Adipocyte (in vitro differentiated cells): Measurements from ENCODE around the gene OR2F1.

ENCODE experiments used
- DNase-seq: peaks from one replicate; pipeline ENCODE4 v3.0.0-alpha.2; 2015; ENCODE audit warnings: low read depth
- H3K27me3 ChIP-seq: replicated peaks from 2 replicates; pipeline ENCODE4 v1.7.0; 2013; ENCODE audit warnings: mild to moderate bottlenecking, low read length, moderate library complexity; ENCODE audit not compliant: control insufficient read depth, insufficient read depth
- H3K36me3 ChIP-seq: 2 replicates; pipeline ENCODE4 v1.7.0; 2013; ENCODE audit warnings: low read length, mild to moderate bottlenecking, moderate library complexity; ENCODE audit not compliant: control insufficient read depth, insufficient read depth, severe bottlenecking
- H3K4me1 ChIP-seq: 2 replicates; pipeline ENCODE4 v1.7.0; 2013; ENCODE audit warnings: mild to moderate bottlenecking, low read length, moderate library complexity; ENCODE audit not compliant: control insufficient read depth, insufficient read depth
- H3K4me3 ChIP-seq: 2 replicates; pipeline ENCODE4 v1.7.0; 2013; ENCODE audit warnings: mild to moderate bottlenecking, low read length, moderate library complexity
- H3K9ac ChIP-seq: 2 replicates; pipeline ENCODE4 v1.7.0; 2013; ENCODE audit warnings: mild to moderate bottlenecking, low read length, moderate library complexity
- H3K9me3 ChIP-seq: 2 replicates; pipeline ENCODE4 v1.7.0; 2013; ENCODE audit warnings: mild to moderate bottlenecking, low read length, moderate library complexity; ENCODE audit not compliant: control insufficient read depth

Gene OR2F1

DNA sequence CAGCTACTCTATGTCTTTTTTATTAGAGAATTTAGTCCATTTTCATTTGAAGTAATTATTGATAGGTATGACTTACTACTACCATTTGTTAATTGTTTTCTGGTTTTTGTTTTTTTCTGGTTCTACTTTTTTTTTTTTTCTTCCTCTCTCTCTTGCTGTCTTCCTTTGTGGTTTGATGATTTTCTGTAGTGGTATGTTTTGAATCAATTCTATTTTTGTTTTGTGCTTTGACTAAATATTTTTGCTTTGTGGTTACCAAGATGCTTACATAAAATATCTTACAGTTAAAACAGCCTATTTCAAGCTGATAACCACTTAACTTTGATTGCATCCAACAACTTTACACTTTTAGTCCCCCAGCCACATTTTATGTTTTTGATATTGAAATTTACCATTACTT, 22.9 kb upstream of the OR2F1 start:
- H3K36me3 ChIP-seq, result no peaks in the 10 kb centered on the region
- no peaks in the 10 kb centered on the region for H3K9me3 ChIP-seq
- H3K27me3 ChIP-seq, result no peaks in the 10 kb centered on the region
- H3K4me1 ChIP-seq, result peaks cover 5% of the 10 kb centered on the region
- no peak overlapping the region for H3K9ac ChIP-seq
- DNase-seq, result peak; percentile 65
- H3K4me3 ChIP-seq, result no peak overlapping the region

DNA sequence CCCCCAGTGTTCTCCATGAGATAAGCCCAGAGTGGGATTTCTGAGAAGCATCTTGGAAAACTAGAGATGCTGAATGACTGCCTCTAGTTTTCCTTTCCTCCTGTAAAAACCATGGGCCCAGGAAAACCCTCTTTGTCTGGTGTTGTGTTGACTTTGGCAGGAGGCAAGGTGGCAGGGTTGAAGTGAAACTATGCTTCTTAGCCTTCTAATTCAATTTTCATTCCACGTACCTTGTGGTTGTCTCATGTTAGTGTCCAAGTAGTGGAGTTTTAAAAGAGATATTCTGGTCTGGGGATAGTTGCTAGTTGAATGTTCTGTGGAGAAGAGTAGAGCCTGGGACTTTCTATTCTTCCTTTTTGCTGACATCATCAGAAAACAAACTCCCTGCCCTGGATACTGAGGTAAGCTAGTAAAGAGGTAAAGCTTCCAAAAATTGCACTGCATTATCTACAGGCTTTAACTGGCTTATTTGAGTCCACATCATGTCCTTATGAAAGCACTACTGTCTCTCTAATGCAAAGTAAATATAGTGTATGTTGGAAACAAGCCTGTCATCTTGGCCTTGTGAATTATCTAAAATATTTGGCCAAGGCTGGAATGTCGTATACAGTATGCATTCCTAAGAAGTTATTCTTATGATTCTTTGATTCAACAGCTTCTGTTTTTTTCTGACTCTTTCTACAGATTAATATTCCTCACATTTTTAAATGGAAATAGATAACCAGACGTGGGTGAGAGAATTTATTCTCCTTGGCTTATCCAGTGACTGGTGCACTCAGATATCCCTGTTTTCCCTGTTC, 19.9 kb upstream of the OR2F1 start, which contains the start of gene OR2F2:
Gene OR2F2 (plus strand): TSS at position 708 of the 800 bp plus-strand sequence. CDS start 0 bp downstream, at position 708.
- no peaks in the 10 kb centered on the region for H3K9me3 ChIP-seq
- H3K4me3 ChIP-seq, result no peak within 1 kb of the TSS
- H3K9ac ChIP-seq, result no peak within 1 kb of the TSS
- DNase-seq, result peak; percentile 77
- peaks cover 5% of the 10 kb centered on the region for H3K4me1 ChIP-seq
- H3K36me3 ChIP-seq, result no peaks in the 10 kb centered on the region
- H3K27me3 ChIP-seq, result no peaks in the 10 kb centered on the region

DNA sequence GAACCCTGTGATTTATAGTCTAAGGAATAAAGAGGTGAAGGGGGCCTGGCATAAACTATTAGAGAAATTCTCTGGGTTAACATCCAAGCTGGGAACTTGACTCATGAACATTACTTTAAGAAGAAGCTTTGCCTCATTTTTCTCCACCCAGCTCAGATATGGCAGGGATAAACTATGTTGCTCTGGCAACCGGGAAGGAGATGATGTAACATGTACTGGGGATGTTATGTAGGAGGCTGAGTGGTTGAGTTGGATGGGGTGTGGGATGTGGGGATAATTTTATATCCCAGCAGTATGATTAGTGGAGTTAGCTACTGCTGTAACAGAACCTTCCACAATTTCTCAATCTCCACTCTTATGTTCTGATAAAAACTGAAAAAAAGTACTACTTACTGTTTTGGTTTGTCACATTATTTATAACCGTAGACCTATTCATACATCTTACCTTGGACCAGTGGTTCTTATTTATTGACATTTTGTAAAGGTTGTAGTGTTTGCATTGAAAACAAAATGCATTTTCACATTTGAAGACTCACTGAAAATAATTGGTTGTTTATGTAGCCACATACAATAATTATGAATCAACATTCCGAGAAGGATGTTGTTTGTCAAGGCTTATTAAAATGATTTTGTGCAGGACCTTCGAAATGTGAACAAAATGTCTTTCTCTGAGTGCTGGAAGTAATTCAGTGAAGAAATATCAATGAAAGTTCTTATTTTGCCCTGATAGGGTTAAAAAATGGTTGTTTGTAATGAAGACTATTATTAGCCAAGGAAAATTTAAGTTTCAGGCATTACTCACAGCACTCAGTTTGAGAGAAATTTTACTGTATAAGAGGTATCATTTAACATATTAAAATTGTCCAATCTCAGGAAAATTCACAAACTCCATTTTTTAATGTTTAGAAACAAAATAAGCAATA, 18.3 kb upstream of the OR2F1 start:
- H3K4me3 ChIP-seq, result no peak overlapping the region
- no peak overlapping the region for H3K9ac ChIP-seq
- H3K27me3 ChIP-seq, result no peaks in the 10 kb centered on the region
- no peaks in the 10 kb centered on the region for H3K36me3 ChIP-seq
- peak; percentile 92 for DNase-seq
- peaks cover 5% of the 10 kb centered on the region for H3K4me1 ChIP-seq
- no peaks in the 10 kb centered on the region for H3K9me3 ChIP-seq

DNA sequence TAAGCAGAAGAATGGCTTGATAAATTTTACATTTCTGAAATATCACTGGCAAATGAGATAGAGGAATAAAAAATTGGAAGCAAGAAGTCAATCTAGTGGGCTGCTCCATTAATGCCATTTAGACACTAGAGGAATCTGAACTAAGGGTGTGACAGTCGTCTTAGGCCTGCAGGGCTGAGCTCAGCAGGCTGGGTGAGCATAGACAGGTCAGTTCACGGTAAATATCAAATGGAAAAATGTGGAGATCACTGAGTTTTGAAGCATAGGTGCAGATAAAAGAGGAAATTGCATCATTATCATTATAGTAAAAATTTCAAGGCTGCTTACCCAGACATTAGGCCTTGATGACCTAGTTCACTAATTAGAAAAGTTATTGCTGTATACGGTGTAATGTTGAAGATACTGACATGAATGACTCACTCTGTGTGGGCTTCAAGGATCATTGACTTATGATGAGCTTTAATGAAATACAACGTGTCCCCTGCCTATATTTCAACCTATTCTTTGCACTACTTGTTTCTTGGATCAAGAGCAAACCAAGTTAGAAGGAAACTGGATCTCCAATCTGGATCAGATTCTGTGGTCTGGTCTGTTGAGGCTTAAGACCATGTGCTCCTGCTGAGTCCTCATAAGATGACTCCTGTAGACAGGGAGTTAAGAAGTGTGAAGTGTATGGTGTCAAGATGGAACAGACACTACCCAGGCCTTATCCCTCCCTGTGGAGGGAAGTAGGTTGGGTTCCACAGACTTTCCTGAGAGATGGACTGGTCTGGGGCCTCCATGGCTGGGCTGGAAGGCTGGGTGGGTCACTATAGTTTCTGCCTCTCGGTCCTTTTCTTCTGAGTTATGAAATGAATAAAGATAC, 16.0 kb upstream of the OR2F1 start:
- Histone ChIP-seq H3K9me3 (no peaks in the 10 kb centered on the region), H3K36me3 (no peaks in the 10 kb centered on the region), H3K27me3 (no peaks in the 10 kb centered on the region), H3K4me3 (no peak overlapping the region), H3K9ac (no peak overlapping the region), H3K4me1 (peaks cover 5% of the 10 kb centered on the region)
- DNase-seq, result no peak

DNA sequence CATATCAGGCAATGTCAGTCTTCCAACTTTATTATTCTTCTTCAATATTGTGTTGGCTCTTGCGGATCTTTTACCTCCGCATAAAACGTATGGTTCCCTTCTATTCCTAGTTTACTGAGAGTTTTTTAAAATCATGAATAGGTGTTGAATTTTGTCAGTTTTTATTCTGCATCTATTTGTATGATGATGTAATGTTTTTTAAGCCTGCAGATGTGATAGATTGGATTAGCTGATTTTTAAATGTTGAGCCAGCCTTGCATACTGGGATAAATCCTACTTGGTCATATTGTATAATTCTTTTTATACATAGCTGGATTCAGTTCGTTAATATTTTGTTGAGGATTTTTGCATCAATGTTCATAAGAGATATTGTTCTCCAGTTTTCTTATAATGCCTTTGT, 9.2 kb upstream of the OR2F1 start:
- Histone ChIP-seq H3K9me3 (peaks cover 12% of the 10 kb centered on the region), H3K4me1 (no peaks in the 10 kb centered on the region), H3K27me3 (no peaks in the 10 kb centered on the region), H3K4me3 (no peak overlapping the region), H3K36me3 (no peaks in the 10 kb centered on the region), H3K9ac (no peak overlapping the region)
- DNase-seq, result no peak

DNA sequence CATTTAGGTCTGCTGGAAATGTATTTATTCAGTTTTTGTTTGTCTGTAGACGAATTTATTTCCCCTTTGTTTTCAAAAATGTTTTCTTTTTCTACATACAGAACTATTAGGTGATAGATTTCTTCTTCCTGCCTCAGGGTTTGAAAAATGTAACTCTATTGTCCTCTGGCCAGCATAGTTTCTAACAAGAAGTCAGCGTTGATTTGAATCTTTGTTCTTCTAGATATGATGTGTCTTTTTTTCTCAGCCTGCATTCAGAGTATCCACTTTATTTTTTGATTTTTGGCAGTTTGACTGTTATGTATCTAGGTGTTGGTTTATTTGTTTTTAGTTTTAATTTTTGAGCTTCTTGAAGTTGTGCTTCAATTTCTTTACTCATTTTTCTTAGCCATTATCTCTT, 7.5 kb upstream of the OR2F1 start:
- no peak for DNase-seq
- Histone ChIP-seq H3K36me3 (no peaks in the 10 kb centered on the region), H3K9ac (no peak overlapping the region), H3K27me3 (no peaks in the 10 kb centered on the region), H3K4me1 (no peaks in the 10 kb centered on the region), H3K9me3 (peaks cover 12% of the 10 kb centered on the region), H3K4me3 (no peak overlapping the region)

DNA sequence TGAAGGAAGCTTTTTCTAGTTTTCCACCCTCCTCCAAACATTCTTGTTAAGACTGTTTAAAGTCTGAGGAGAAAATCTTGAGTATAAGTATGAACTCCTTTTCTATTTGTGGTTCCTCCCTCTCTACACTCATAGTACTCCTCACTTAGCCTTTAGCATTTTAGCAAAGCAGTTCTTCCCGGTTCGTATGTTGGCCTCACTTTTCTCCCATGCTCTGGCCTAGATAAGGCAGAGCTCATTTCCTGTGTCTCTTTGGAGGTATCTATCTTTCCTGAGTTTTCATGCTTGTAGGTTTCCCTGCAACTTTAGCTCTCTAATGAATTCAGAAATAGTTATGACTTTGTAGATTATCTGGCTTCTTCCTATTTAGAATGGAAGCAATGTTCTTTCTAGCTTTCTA, 5.9 kb upstream of the OR2F1 start:
- DNase-seq, result no peak
- Histone ChIP-seq H3K4me3 (no peak overlapping the region), H3K9me3 (peaks cover 12% of the 10 kb centered on the region), H3K9ac (no peak overlapping the region), H3K27me3 (no peaks in the 10 kb centered on the region), H3K4me1 (no peaks in the 10 kb centered on the region), H3K36me3 (no peaks in the 10 kb centered on the region)

DNA sequence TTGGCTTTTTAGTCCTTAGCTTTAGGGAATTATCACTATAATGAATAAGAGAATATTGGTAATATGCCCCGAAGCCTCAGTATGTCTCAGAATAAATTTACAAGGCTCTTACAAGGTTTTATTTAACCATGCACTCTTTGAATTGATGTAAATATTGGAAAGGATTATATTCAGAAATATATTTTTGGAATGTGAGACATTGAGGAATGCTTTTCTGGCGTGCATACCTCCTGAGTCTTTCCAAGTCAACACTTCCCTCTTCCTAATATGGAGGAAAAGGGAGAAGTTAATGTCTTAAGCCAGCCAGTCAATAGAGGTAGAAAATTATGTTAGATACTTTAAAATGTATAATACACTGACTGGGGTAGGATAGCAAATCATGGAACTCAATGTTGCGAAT, 1.2 kb upstream of the OR2F1 start:
- H3K4me1 ChIP-seq, result no peaks in the 10 kb centered on the region
- no peak overlapping the region for H3K4me3 ChIP-seq
- peaks cover 9% of the 10 kb centered on the region for H3K27me3 ChIP-seq
- H3K36me3 ChIP-seq, result no peaks in the 10 kb centered on the region
- no peak for DNase-seq
- H3K9me3 ChIP-seq, result no peaks in the 10 kb centered on the region
- no peak overlapping the region for H3K9ac ChIP-seq

DNA sequence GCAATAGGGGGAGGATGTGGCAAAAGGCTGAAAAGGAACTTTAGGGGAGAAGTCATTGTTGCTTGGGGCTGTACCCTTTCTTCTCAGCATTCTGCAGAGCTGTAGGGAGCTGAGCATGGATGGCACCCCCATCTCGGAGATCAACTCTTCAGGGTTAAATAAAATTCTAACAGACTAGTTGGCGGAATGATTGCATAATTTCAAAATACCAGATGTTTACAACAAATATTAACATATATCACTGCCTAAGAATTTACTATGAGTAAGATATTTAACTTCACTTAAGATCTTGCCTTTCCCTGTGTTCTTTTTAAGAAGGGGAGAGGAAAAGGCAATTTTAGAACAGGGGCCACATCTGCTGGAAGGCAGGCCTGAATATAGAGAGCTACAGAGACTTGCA, 509 bp upstream of the OR2F1 start:
- H3K27me3 ChIP-seq, result peaks cover 9% of the 10 kb centered on the region
- no peak overlapping the region for H3K4me3 ChIP-seq
- no peaks in the 10 kb centered on the region for H3K4me1 ChIP-seq
- no peaks in the 10 kb centered on the region for H3K36me3 ChIP-seq
- DNase-seq, result peak; percentile 52
- H3K9ac ChIP-seq, result no peak overlapping the region
- no peaks in the 10 kb centered on the region for H3K9me3 ChIP-seq

DNA sequence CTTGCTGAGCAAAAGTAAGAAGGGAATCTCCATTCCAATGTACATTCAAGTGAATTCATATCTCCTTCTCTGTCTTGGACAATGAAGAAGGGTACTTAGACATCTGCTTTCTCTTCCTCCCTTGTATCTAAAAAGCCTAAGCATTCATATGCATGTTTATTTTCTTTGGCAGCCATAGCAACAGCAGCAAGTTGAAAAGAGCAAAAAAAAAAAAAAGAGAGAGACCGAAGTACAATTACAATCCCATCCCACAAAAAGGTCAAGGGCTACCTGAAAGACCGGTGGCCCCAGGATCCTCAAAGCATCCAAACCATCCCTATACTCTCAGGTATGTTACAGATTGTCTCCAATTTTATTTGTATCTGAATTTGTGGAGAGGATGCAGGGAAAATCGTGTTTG, 4.1 kb downstream of the OR2F1 start:
- Histone ChIP-seq H3K9me3 (no peaks in the 10 kb centered on the region), H3K27me3 (peaks cover 9% of the 10 kb centered on the region), H3K36me3 (no peaks in the 10 kb centered on the region), H3K4me3 (no peak overlapping the region), H3K4me1 (no peaks in the 10 kb centered on the region), H3K9ac (no peak overlapping the region)
- peak; percentile 31 for DNase-seq
